ENCODE measurements around the gene SPRED1.
"Not testable (repeated sequence)": the region's sequence is repeated elsewhere in the genome, so short reads cannot be mapped to it uniquely, and the experiment has no call there.

The SPRED1 gene

DNA sequence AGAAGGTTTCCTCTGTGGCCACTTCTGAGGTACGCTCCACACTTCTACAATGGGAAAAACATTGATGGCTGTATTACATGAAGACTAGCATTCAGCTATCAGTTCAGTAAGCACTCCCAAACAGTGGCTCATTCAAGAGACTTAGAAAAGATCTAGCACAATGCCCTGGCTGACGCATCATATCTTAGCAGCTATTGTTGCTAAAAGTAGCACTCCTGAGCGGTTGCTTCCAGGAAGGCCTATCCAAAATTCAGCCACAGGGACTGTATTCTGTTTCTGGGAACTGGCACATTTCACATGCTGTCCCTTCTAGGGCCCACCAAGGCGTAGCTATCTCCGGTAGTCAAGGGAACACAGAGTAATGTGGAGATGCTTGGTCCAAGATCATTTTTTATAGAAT lies 21.2 kb upstream of the SPRED1 start:
- no peak for DNase-seq (ENCODE audit: low read depth in 2 of 2)

DNA sequence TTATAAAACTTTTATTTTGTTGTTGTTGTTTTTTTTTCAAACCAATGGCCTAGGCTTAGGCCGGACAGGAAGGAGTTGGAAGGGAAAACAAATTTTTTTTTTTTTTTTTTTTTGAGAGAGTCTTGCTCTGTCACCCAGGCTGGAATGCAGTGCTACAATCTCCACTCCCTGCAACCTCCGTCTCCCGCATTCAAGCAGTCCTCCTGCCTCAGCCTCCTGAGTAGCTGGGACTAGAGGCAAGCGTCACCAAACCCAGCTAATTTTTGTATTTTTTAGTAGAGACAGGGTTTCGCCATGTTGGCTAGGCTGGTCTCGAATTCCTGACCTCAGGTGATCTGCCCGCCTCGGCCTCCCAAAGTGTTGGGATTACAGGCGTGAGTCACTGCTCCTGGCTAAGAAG lies 15.6 kb upstream of the SPRED1 start:
- not testable (repeated sequence) for DNase-seq (ENCODE audit: low read depth in 2 of 2)

DNA sequence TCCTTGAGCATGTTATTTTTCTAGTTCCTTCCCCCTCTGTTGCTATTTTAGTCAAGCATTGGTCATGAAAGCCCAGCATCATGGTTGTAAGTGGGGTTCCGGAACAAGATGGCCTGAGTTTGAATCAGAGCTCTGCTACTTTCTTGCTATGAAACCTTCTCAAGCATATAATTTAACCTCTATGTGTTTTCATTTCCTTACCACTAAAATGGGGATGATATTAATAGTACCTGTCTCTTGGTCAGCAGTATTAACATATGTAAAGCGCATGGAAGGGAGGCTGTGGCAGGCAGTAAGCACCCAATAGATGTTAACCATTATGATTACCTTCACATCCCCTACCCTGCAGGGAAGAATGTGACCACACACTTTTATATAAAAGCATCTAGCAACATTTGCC lies 14.3 kb upstream of the SPRED1 start:
- DNase-seq (ENCODE audit: low read depth in 2 of 2), result no peak

- no peak for DNase-seq (ENCODE audit: low read depth in 2 of 2)
Observed at GRCh38 chr15:38242055-38242454, 10.6 kb upstream of the SPRED1 start.

- DNase-seq (ENCODE audit: low read depth in 2 of 2), result no peak
Observed at GRCh38 chr15:38243278-38244055, 9.2 kb upstream of the SPRED1 start.

GRCh38 chr15:38247336-38247735 lies 5.3 kb upstream of the SPRED1 start:
- DNase-seq (ENCODE audit: low read depth in 2 of 2), result no peak

DNA sequence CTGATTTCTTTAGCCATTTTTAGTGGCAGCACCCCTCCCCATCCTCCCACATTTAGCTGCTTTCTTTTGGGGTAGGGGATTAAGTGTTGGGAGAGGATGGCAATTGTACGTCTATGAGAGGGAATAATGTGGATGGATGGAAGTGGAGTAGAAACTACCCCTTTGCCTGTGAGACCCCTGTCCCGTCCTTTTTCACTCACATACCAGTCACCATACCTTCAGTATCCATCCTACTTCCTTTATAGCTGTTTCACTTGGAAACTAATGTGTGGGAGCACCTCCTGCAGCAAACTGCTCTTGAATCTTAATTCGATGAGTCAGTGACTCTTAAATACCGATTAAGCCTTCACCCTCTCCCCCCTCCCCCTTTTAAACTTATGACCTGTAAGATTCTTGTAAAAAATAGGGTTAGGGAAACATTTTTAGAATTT lies 730 bp downstream of the SPRED1 start:
- DNase-seq (ENCODE audit: low read depth in 2 of 2), result no peak

GRCh38 chr15:38254051-38254883 lies 1.6 kb downstream of the SPRED1 start:
- DNase-seq (ENCODE audit: low read depth in 2 of 2), result peak in 1 of 2 donors; percentile 13

- no peak for DNase-seq (ENCODE audit: low read depth in 2 of 2)
Observed at GRCh38 chr15:38255690-38256089, 3.1 kb downstream of the SPRED1 start.

GRCh38 chr15:38257676-38258075 lies 5.0 kb downstream of the SPRED1 start:
- no peak for DNase-seq (ENCODE audit: low read depth in 2 of 2)

DNA sequence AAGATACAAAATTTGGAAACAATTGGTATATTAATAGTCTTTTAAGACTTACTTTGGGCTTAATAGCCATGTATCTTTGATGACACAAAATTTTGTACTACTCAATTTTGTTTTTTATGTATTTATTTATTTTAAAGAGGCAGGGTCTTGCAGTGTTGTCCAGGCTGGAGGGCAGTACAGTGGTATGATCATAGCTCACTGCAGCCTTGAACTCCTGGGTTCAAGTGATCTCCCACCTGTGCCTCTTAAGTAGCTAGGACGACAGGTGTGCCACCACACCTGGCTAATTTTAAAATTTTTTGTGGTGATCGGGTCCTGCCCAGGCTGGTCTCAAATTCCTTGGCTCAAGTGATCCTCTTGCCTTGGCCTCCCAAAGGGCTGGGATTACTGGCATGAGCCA lies 6.5 kb downstream of the SPRED1 start:
- no peak for DNase-seq (ENCODE audit: low read depth in 2 of 2)

DNA sequence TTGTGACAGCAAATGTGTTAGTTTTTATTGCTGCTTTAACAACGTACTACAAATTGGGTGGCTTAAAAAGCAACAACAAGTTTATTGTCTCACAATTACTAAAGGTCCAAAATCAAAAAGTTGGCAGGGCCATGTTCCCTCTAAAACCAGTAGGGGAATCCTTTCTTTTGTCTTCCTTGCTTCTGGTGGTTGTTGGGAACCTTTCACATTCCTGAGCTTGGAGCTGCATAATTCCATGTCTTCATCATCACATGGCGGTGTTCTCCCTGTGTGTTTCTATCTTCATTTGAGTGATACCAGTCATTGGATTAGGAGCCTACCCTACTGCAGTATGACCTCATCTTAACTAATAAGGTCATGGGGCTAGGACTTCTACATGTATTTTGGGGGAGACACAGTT lies 7.4 kb downstream of the SPRED1 start:
- DNase-seq (ENCODE audit: low read depth in 2 of 2), result no peak

- DNase-seq (ENCODE audit: low read depth in 2 of 2), result no peak
Observed at GRCh38 chr15:38263251-38263650, 10.6 kb downstream of the SPRED1 start.

DNA sequence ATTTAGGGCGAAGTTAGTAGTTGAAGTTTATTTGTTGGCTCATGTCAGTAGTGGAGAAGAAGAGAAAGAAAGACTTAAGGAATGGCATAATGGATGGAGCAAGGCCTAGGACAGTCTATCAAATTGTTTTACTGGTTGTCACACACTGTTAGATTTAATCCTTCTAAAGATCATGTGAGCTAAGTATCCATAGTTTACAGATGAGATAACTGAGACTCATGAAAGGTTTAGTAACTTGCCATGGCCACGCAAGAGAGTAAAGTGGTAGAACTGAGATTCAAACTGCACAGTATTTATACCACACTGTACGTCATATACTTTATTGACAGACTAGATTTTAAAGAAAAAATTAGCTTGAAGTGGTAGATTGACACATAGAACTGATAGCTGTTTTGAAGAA lies 11.4 kb downstream of the SPRED1 start:
- DNase-seq (ENCODE audit: low read depth in 2 of 2), result no peak

DNA sequence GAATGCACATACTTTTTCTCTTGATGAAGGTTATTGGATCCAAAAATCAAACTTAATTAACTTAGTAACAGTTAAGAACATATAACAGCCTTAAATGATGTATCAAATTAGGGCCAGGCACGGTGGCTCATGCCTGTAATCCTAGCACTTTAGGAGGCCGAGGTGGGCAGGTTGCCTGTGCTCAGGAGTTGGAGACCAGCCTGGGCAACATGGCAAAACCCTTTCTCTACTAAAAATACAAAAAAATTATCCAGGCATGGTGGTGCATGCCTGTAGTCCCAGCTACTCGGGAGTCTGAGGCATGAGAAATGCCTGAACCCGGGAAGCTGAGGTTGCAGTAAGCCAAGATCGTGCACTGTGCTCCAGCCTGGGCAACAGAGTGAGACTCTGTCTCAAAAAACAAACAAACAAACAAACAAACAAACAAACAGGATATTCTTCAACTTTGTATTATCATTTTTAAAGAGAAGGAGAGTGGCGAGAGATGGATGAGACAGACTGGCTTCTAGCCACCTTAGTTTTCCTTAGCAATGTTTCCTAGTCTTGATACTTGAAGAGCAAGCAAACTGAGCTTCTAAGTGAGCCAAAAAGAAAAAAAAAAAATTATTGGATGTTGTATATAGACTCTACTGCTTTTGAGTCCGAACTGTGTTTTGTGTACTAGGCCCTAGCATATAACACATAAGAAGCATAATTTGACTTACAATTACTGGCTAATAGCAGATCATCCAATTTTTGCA lies 13.8 kb downstream of the SPRED1 start:
- DNase-seq (ENCODE audit: low read depth in 2 of 2), result no peak

GRCh38 chr15:38267421-38268022 lies 14.9 kb downstream of the SPRED1 start:
- DNase-seq (ENCODE audit: low read depth in 2 of 2), result no peak

- DNase-seq (ENCODE audit: low read depth in 2 of 2), result no peak
Observed at GRCh38 chr15:38271144-38271543, 18.5 kb downstream of the SPRED1 start.

DNA sequence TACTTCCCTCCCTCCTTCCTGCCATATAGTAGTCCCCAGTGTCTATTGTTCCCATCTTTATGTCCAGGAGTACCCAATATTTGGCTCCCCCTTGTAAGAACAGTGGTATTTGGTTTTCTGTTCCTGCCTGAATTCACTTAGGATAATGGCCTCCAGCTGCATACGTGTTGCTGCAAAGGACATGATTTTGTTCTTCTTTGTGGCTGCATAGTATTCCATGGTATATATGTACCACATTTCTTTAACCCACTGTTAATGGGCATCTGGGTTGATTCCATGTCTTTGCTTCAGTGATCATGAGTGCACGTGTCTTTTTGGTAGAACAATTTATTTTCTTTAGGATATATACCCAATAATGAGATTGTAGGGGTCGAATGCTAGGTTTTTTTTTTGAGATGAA lies 19.3 kb downstream of the SPRED1 start:
- no peak for DNase-seq (ENCODE audit: low read depth in 2 of 2)

- not testable (repeated sequence) for DNase-seq (ENCODE audit: low read depth in 2 of 2)
Observed at GRCh38 chr15:38272431-38272830, 19.8 kb downstream of the SPRED1 start.

GRCh38 chr15:38274135-38274534 lies 21.5 kb downstream of the SPRED1 start:
- no peak for DNase-seq (ENCODE audit: low read depth in 2 of 2)

DNA sequence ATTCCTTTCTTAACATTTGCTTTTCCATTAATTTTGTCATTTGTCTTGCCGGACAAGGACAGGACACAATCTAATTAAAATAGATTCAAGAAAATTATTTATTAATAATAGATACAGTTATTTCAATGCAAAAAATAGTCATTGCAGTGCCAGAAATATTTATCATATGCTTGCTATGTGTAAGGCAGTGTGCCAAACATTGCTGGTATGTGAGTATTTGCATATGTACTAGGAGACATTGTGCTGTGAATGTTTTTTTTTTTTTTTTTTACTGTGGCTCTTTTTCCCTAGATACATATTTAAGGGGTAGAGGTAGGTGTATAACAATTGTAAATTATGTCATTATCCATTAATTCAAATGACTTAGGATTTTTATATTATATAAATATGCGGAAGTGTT lies 23.3 kb downstream of the SPRED1 start:
- DNase-seq (ENCODE audit: low read depth in 2 of 2), result no peak

DNA sequence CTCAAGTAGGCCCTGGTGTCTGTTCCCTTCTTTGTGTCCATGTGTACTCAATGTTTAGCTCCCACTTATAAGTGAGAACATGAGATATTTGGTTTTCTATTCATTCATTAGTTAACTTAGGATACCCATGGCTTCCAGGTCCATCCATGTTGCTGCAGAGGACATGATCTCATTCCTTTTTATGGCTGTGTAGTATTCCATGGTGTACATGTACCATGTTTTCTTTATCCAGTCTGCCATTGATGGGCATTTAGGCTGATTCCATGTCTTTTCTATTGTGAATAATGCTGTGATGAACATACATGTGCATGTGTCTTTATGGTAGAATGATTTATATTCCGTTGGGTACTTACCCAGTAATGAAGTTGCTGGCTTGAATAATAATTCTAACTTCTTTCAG lies 24.6 kb downstream of the SPRED1 start:
- not testable (repeated sequence) for DNase-seq (ENCODE audit: low read depth in 2 of 2)

Measured in stimulated activated CD8-positive, alpha-beta memory T cell treated with anti-CD3 and anti-CD28 coated beads, Interleukin-7, amount 100 ng/mL, for 4 hours (primary cell).